IMR-90 (cell line): ENCODE measurements around the gene ZNF248. TPM values are rescaled to one million over a fixed set of nuclear protein-coding genes. Genes with fewer than 3 reads are reported as not detected.

Experiments
- ATAC-seq: fragments of 200-7000 bp; cut with Tn5 transposase; 2 replicates; pipeline ENCODE4 v1.9.1; 2020; ENCODE audit warnings: low read depth, mild to moderate bottlenecking, moderate library complexity
- BruUV-seq: library from RNA; stranded (reverse); fragments of 400-500 nt; replicated peaks from 2 replicates; lab custom pipeline; 2021; lab: Mats Ljungman, UMichigan
- CTCF ChIA-PET: fragments of 300-600 bp; formaldehyde crosslinking; extraction: SDS; loops from one replicate; lab custom pipeline; 2021; ENCODE audit warnings: antibody characterized with exemption; lab: Yijun Ruan, JAX
- POLR2A ChIA-PET: fragments of 300-600 bp; sonication (Branson Sonifier 250); formaldehyde crosslinking; loops from one replicate; lab custom pipeline; 2022; ENCODE audit warnings: antibody characterized with exemption; ENCODE audit not compliant: unreplicated experiment; lab: Charles Lee
- DNase-seq: peaks from one replicate; pipeline ENCODE4 v3.0.0; 2013
- H2AFZ ChIP-seq: replicated peaks from 2 replicates; pipeline ENCODE3; 2013; ENCODE audit warnings: low read length, mild to moderate bottlenecking; ENCODE audit not compliant: poor library complexity
- H2AK5ac ChIP-seq: 2 replicates; pipeline ENCODE4 v1.6.1; 2013; ENCODE audit warnings: low read depth, low read length, inconsistent platforms
- H2AK9ac ChIP-seq: replicated peaks from 2 replicates; pipeline ENCODE3; 2013; ENCODE audit warnings: mild to moderate bottlenecking, low read depth, low read length, moderate library complexity; ENCODE audit not compliant: poor library complexity
- H2BK120ac ChIP-seq: 2 replicates; pipeline ENCODE4 v1.6.1; 2013; ENCODE audit warnings: low read depth, low read length, inconsistent platforms
- H2BK15ac ChIP-seq: 3 replicates; pipeline ENCODE4 v1.6.1; 2013; ENCODE audit warnings: low read depth, low read length, inconsistent platforms
- H2BK20ac ChIP-seq: 2 replicates; pipeline ENCODE4 v1.6.1; 2013; ENCODE audit warnings: low read depth, mild to moderate bottlenecking, inconsistent platforms, low read length, moderate library complexity
- H2BK5ac ChIP-seq: 2 replicates; pipeline ENCODE4 v1.6.1; 2013; ENCODE audit warnings: mild to moderate bottlenecking, low read depth, low read length, inconsistent platforms; ENCODE audit not compliant: poor library complexity, severe bottlenecking
- H3K14ac ChIP-seq: replicated peaks from 2 replicates; pipeline ENCODE4 v1.6.1; 2013; ENCODE audit warnings: low read depth, low read length, inconsistent platforms
- H3K18ac ChIP-seq: 2 replicates; pipeline ENCODE4 v1.6.1; 2013; ENCODE audit warnings: low read depth, low read length, control low read depth
- H3K23ac ChIP-seq: 2 replicates; pipeline ENCODE4 v1.6.1; 2013; ENCODE audit warnings: low read depth, low read length, inconsistent platforms
- H3K27ac ChIP-seq: 2 replicates; pipeline ENCODE4 v1.5.1; 2013; ENCODE audit warnings: mild to moderate bottlenecking, control low read depth, low read length; ENCODE audit not compliant: insufficient read depth
- H3K27me3 ChIP-seq: 2 replicates; pipeline ENCODE4 v1.6.1; 2013; ENCODE audit warnings: low read length; ENCODE audit not compliant: control insufficient read depth, insufficient read depth
- H3K36me3 ChIP-seq: 2 replicates; pipeline ENCODE4 v1.6.1; 2013; ENCODE audit warnings: low read length, mixed read lengths; ENCODE audit not compliant: control insufficient read depth, insufficient read depth
- H3K4ac ChIP-seq: 2 replicates; pipeline ENCODE4 v1.6.1; 2013; ENCODE audit warnings: low read depth, low read length, inconsistent platforms
- H3K4me1 ChIP-seq: 2 replicates; pipeline ENCODE4 v1.6.1; 2013; ENCODE audit warnings: low read length, mixed read lengths; ENCODE audit not compliant: control insufficient read depth, insufficient read depth
- H3K4me2 ChIP-seq: 2 replicates; pipeline ENCODE4 v1.6.1; 2013; ENCODE audit warnings: low read depth, mild to moderate bottlenecking, control low read depth, low read length, moderate library complexity
- H3K4me3 ChIP-seq: 2 replicates; pipeline ENCODE4 v1.5.1; 2013; ENCODE audit warnings: low read depth, mild to moderate bottlenecking, control low read depth, low read length, moderate library complexity; ENCODE audit not compliant: insufficient read depth
- H3K56ac ChIP-seq: 2 replicates; pipeline ENCODE4 v1.6.1; 2013; ENCODE audit warnings: low read length, inconsistent platforms; ENCODE audit not compliant: insufficient read depth; ENCODE audit errors: extremely low read depth
- H3K79me1 ChIP-seq, 2 experiments: 2 replicates each; pipeline ENCODE4 v1.6.1; 2013; ENCODE audit warnings: low read length in 2 of 2, inconsistent platforms in 1 of 2, low read depth in 1 of 2
- H3K9ac ChIP-seq: 2 replicates; pipeline ENCODE4 v1.6.1; 2013; ENCODE audit warnings: low read depth, low read length, control low read depth
- H3K9me1 ChIP-seq: 2 replicates; pipeline ENCODE4 v1.6.1; 2013; ENCODE audit warnings: low read length, inconsistent platforms; ENCODE audit not compliant: insufficient read depth
- H3K9me3 ChIP-seq: 2 replicates; pipeline ENCODE4 v1.6.1; 2013; ENCODE audit warnings: low read length; ENCODE audit not compliant: control insufficient read depth, insufficient read depth
- H4K20me1 ChIP-seq: 2 replicates; pipeline ENCODE4 v1.6.1; 2013; ENCODE audit warnings: low read length, inconsistent platforms; ENCODE audit not compliant: insufficient read depth
- H4K5ac ChIP-seq: 2 replicates; pipeline ENCODE4 v1.6.1; 2013; ENCODE audit warnings: mild to moderate bottlenecking, low read depth, low read length, control low read depth
- H4K8ac ChIP-seq, 2 experiments: 2 replicates each; pipeline ENCODE4 v1.6.1; 2013; ENCODE audit warnings: low read depth in 2 of 2, low read length in 2 of 2, control low read depth in 1 of 2, inconsistent platforms in 1 of 2
- H4K91ac ChIP-seq: 2 replicates; pipeline ENCODE4 v1.6.1; 2013; ENCODE audit warnings: low read depth, low read length, inconsistent platforms; ENCODE audit not compliant: insufficient read depth
- BHLHE40 ChIP-seq: fragments of 150-350 bp; IDR thresholded peaks from 2 replicates; pipeline ENCODE4 v1.6.1; 2016; ENCODE audit warnings: mild to moderate bottlenecking, low read depth, low read length
- CEBPB ChIP-seq: IDR thresholded peaks from 2 replicates; pipeline ENCODE4 v1.6.1; 2012; ENCODE audit warnings: low read depth, low read length, improper control_type of control experiment
- CTCF ChIP-seq: conservative IDR thresholded peaks from 2 replicates; pipeline ENCODE4 v1.5.1; 2012; ENCODE audit warnings: mild to moderate bottlenecking, low read depth, low read length, improper control_type of control experiment
- ELK1 ChIP-seq: fragments of 150-350 bp; IDR thresholded peaks from 2 replicates; pipeline ENCODE4 v1.6.1; 2016; ENCODE audit warnings: low read depth, mild to moderate bottlenecking, low read length, moderate library complexity, borderline replicate concordance
- MAFK ChIP-seq: IDR thresholded peaks from 2 replicates; pipeline ENCODE4 v1.6.1; 2012; ENCODE audit warnings: low read depth, low read length, improper control_type of control experiment
- MAZ ChIP-seq: IDR thresholded peaks from 2 replicates; pipeline ENCODE4 v1.6.1; 2012; ENCODE audit warnings: low read depth, mild to moderate bottlenecking, low read length, improper control_type of control experiment, moderate library complexity, borderline replicate concordance
- MXI1 ChIP-seq: IDR thresholded peaks from 2 replicates; pipeline ENCODE4 v1.6.1; 2012; ENCODE audit warnings: low read depth, mild to moderate bottlenecking, low read length, moderate library complexity, borderline replicate concordance
- NFE2L2 ChIP-seq: fragments of 150-350 bp; IDR thresholded peaks from 2 replicates; pipeline ENCODE4 v1.6.1; 2016; ENCODE audit warnings: low read depth, mild to moderate bottlenecking, low read length
- POLR2A ChIP-seq: IDR thresholded peaks from 2 replicates; pipeline ENCODE4 v1.6.1; 2012; ENCODE audit warnings: mild to moderate bottlenecking, low read depth, low read length
- RAD21 ChIP-seq: IDR thresholded peaks from 2 replicates; pipeline ENCODE4 v1.6.1; 2012; ENCODE audit warnings: low read length, improper control_type of control experiment
- RCOR1 ChIP-seq: IDR thresholded peaks from 2 replicates; pipeline ENCODE4 v1.6.1; 2012; ENCODE audit warnings: mild to moderate bottlenecking, low read length, improper control_type of control experiment; ENCODE audit not compliant: insufficient replicate concordance
- RFX5 ChIP-seq: IDR thresholded peaks from 2 replicates; pipeline ENCODE4 v1.8.0; 2012; ENCODE audit warnings: low read depth, mild to moderate bottlenecking, low read length, moderate library complexity
- SMC3 ChIP-seq: fragments of 150-350 bp; IDR thresholded peaks from 2 replicates; pipeline ENCODE4 v1.6.1; 2016; ENCODE audit warnings: low read depth, mild to moderate bottlenecking, antibody characterized with exemption, low read length, moderate library complexity
- WGBS, 2 experiments: methylation state at CpG; one replicate each; pipeline versions ENCODE4 v1.1.5 to v1.1.7; 2013; ENCODE audit warnings: missing lambda C conversion rate in 2 of 2; ENCODE audit not compliant: insufficient read length in 1 of 2; ENCODE audit errors: extremely low coverage in 2 of 2; 5-methylcytosine and 5-hydroxymethylcytosine counted together
- dilution Hi-C: fragments of 300-500 bp; cut with HindIII; formaldehyde crosslinking; loops from one replicate; pipeline ENCODE4 v1.14.3; 2018; ENCODE audit warnings: low sequenced_read_pairs; ENCODE audit not compliant: unreplicated experiment
- in situ Hi-C: fragments of 300-500 bp; cut with MboI; formaldehyde crosslinking; loops from 3 replicates; pipeline ENCODE4 v1.14.3; 2019; ENCODE audit warnings: low sequenced_read_pairs, inconsistent platforms, mixed read lengths
- intact Hi-C: fragments of 100-400 bp; cut with micrococcal nuclease; formaldehyde crosslinking; loops from 2 replicates; pipeline ENCODE4 v1.10.0; 2022
- polyA plus RNA-seq, 3 experiments: library from polyadenylated mRNA; depleted of rRNA; stranded (reverse); fragments of >200 nt; gene quantifications; 2 replicates each; pipeline ENCODE4 v1.2.3, GENCODE V29; 2012; ENCODE audit warnings: low replicate concordance in 1 of 3
- total RNA-seq: library from RNA; depleted of rRNA; stranded (reverse); fragments of >200 nt; gene quantifications from 2 replicates; pipeline ENCODE4 v1.2.3, GENCODE V29; 2012
- TF ChIP-seq, protein P1 (sequence below): fragments of 150-350 bp; IDR thresholded peaks from 2 replicates; pipeline ENCODE4 v1.6.1; 2017; ENCODE audit warnings: mild to moderate bottlenecking, antibody characterized with exemption, low read length, low read depth

The ZNF248 gene
- total and polyA plus RNA-seq, 2 of the 4 experiments (the other 2 are of a cell fraction), result 5.1 to 5.7 TPM

DNA sequence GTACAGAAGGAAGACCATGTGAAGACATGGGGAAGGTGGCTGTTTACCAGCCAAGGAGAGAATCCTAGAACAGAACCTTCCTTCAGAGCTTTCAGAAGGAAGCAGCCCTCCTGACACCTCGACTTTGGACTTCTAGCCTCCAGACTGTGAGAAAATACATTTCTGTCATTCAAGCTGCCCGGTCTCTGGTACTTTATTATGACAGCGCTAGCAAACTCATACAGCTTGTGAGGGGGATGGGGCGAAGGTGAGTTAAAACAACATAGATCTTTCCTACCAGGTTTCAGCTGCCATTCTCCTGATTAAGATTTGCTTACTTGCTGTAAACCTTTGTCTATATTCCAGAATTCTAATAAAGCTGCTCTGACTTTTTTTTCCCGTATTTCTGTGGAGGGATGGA lies 14.9 kb upstream of the ZNF248 start:
- Histone ChIP-seq H2BK20ac (no peak overlapping the region), H4K8ac (no peak overlapping the region), H3K36me3 (no peaks in the 10 kb centered on the region), H3K4me2 (no peak overlapping the region), H3K4ac (no peak overlapping the region), H3K18ac (no peak overlapping the region), H3K27me3 (no peaks in the 10 kb centered on the region), H2AK5ac (no peak overlapping the region), H3K4me3 (no peak overlapping the region), H3K56ac (no peak overlapping the region), H4K5ac (no peak overlapping the region), H3K23ac (no peak overlapping the region), H3K79me1 (no peaks in the 10 kb centered on the region), H2AFZ (no peak overlapping the region), H3K27ac (no peak overlapping the region), H3K14ac (no peak overlapping the region), H4K20me1 (no peaks in the 10 kb centered on the region), H4K91ac (no peak overlapping the region), H3K9ac (no peak overlapping the region), H2BK5ac (no peak overlapping the region), H2AK9ac (no peak overlapping the region), H2BK15ac (no peak overlapping the region), H2BK120ac (no peak overlapping the region), H3K9me3 (no peaks in the 10 kb centered on the region), H3K9me1 (no peaks in the 10 kb centered on the region), H3K4me1 (no peaks in the 10 kb centered on the region)
- TF ChIP-seq RFX5 (no peak), SMC3 (no peak), MXI1 (no peak), ELK1 (no peak), MAFK (no peak), RAD21 (no peak), POLR2A (no peak), BHLHE40 (no peak), CEBPB (no peak), RCOR1 (no peak), CTCF (no peak), MAZ (no peak), NFE2L2 (no peak)
- TF ChIP-seq, protein P1, sequence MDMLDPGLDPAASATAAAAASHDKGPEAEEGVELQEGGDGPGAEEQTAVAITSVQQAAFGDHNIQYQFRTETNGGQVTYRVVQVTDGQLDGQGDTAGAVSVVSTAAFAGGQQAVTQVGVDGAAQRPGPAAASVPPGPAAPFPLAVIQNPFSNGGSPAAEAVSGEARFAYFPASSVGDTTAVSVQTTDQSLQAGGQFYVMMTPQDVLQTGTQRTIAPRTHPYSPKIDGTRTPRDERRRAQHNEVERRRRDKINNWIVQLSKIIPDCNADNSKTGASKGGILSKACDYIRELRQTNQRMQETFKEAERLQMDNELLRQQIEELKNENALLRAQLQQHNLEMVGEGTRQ, result no peak
- dilution Hi-C loops, result no loop called here
- DNase-seq, result no peak
- in situ Hi-C loops, result no loop called here
- CTCF ChIA-PET, result no interaction called here
- ATAC-seq, result no peak
- no CpG with 5 or more reads among the region's 5 CpGs for WGBS, 2 experiments
- POLR2A ChIA-PET, result no interaction called here
- intact Hi-C loops, result no loop called here
- BruUV-seq, result no TSS peak
